B cell (primary cell): ENCODE measurements around the gene POLRMT. TPM values are rescaled to one million over a fixed set of nuclear protein-coding genes. Genes with fewer than 3 reads are reported as not detected.

Experiments used
- ATAC-seq: fragments of 200-7000 bp; cut with Tn5 transposase; one replicate; pipeline ENCODE4 v1.10.0; 2021; ENCODE audit warnings: low read depth, mild to moderate bottlenecking, moderate number of reproducible peaks, moderate library complexity
- CTCF ChIA-PET: fragments of 350-600 bp; sonication (Branson Sonifier 250); formaldehyde crosslinking; loops from one replicate; lab custom pipeline; 2021; ENCODE audit warnings: antibody characterized with exemption, inconsistent platforms; lab: Charles Lee
- POLR2A ChIA-PET: fragments of 350-600 bp; sonication (Branson Sonifier 250); formaldehyde crosslinking; loops from one replicate; lab custom pipeline; 2021; ENCODE audit warnings: antibody characterized with exemption; lab: Charles Lee
- DNase-seq: peaks from one replicate; pipeline ENCODE4 v3.0.0; 2013
- H2AFZ ChIP-seq: 2 replicates; pipeline ENCODE4 v1.6.1; 2012; ENCODE audit warnings: mild to moderate bottlenecking, low read depth, low read length; ENCODE audit not compliant: insufficient read depth, poor library complexity, severe bottlenecking
- H3K27ac ChIP-seq, 2 donors: 1 replicate in 1 of 2; 2 replicates in 1 of 2; pipeline ENCODE4 v1.5.1; 2012 to 2013; ENCODE audit warnings: low read length in 2 of 2, mild to moderate bottlenecking in 2 of 2, moderate library complexity in 1 of 2
- H3K27me3 ChIP-seq, 4 experiments: fragments of 200-600 bp in 1 of 4; sonication (generic) in 1 of 4; replicated peaks in 1 of 4; 1 replicate in 2 of 4; 2 replicates in 2 of 4; pipeline versions ENCODE4 v1.6.1 to v1.7.0; 2013 to 2016; ENCODE audit warnings: low read length in 3 of 4, mild to moderate bottlenecking in 2 of 4, mixed read lengths in 1 of 4, moderate library complexity in 1 of 4; ENCODE audit not compliant: insufficient read depth in 4 of 4, control insufficient read depth in 3 of 4; ENCODE audit errors: control extremely low read depth in 1 of 4
- H3K36me3 ChIP-seq, 2 experiments: replicated peaks in 1 of 2; 1 replicate in 1 of 2; 2 replicates in 1 of 2; pipeline versions ENCODE4 v1.6.1 to v1.7.1; 2013; ENCODE audit warnings: low read length in 1 of 2; ENCODE audit not compliant: insufficient read depth in 2 of 2, control insufficient read depth in 1 of 2; ENCODE audit errors: control extremely low read depth in 1 of 2, extremely low read depth in 1 of 2
- H3K4me1 ChIP-seq, 2 donors: fragments of 200-600 bp in 1 of 2; sonication (generic) in 1 of 2; 1 replicate in 1 of 2; 2 replicates in 1 of 2; pipeline versions ENCODE4 v1.5.1 to v1.6.1; 2013 to 2017; ENCODE audit warnings: low read length in 2 of 2; ENCODE audit not compliant: control insufficient read depth in 2 of 2, insufficient read depth in 2 of 2
- H3K4me2 ChIP-seq: replicated peaks from 2 replicates; pipeline ENCODE3; 2012; ENCODE audit warnings: mild to moderate bottlenecking, low read depth, low read length; ENCODE audit not compliant: poor library complexity, severe bottlenecking
- H3K4me3 ChIP-seq, 5 experiments: fragments of 200-600 bp in 1 of 5; sonication (generic) in 1 of 5; 1 replicate in 3 of 5; 2 replicates in 2 of 5; pipeline versions ENCODE4 v1.5.1 to v1.7.0; 2011 to 2016; ENCODE audit warnings: low read length in 4 of 5, mild to moderate bottlenecking in 4 of 5, low read depth in 2 of 5, control low read depth in 1 of 5, moderate library complexity in 1 of 5; ENCODE audit not compliant: insufficient read depth in 1 of 5; ENCODE audit errors: control extremely low read depth in 1 of 5, extremely low read depth in 1 of 5
- H3K79me2 ChIP-seq: fragments of 200-600 bp; sonication (generic); one replicate; pipeline ENCODE4 v1.6.0; 2016; ENCODE audit warnings: low read length; ENCODE audit not compliant: control insufficient read depth, insufficient read depth
- H3K9ac ChIP-seq: fragments of 200-600 bp; sonication (generic); 2 replicates; pipeline ENCODE4 v1.6.1; 2017; ENCODE audit warnings: mild to moderate bottlenecking, low read length, moderate library complexity
- H3K9me3 ChIP-seq, 3 donors: one replicate each; pipeline versions ENCODE4 v1.6.1 to v1.7.1; 2013; ENCODE audit warnings: low read length in 2 of 3; ENCODE audit not compliant: control insufficient read depth in 2 of 3, insufficient read depth in 1 of 3; ENCODE audit errors: control extremely low read depth in 1 of 3
- H4K20me1 ChIP-seq: 2 replicates; pipeline ENCODE4 v1.6.0; 2012; ENCODE audit warnings: mild to moderate bottlenecking, low read length; ENCODE audit not compliant: insufficient read depth, control insufficient read depth, poor library complexity, severe bottlenecking
- H3K27ac Mint-ChIP-seq: one replicate; pipeline ENCODE4 v1.8.0; 2021; ENCODE audit warnings: mixed read lengths
- H3K27me3 Mint-ChIP-seq: one replicate; pipeline ENCODE4 v1.8.0; 2021; ENCODE audit warnings: mixed read lengths
- H3K4me1 Mint-ChIP-seq: one replicate; pipeline ENCODE4 v1.8.0; 2021; ENCODE audit warnings: mixed read lengths
- H3K4me3 Mint-ChIP-seq: one replicate; pipeline ENCODE4 v1.8.0; 2021; ENCODE audit warnings: mixed read lengths
- H3K9me3 Mint-ChIP-seq: one replicate; pipeline ENCODE4 v1.8.0; 2022; ENCODE audit warnings: mixed read lengths; ENCODE audit not compliant: insufficient read depth
- CTCF ChIP-seq: fragments of 200-600 bp; IDR thresholded peaks from one replicate; pipeline ENCODE4 v1.8.0; 2022; ENCODE audit warnings: antibody characterized with exemption, mild to moderate bottlenecking
- EZH2 ChIP-seq: IDR thresholded peaks from 2 replicates; pipeline ENCODE4 v1.6.1; 2012; ENCODE audit warnings: borderline replicate concordance, low read depth, mild to moderate bottlenecking, moderate library complexity, low read length; ENCODE audit not compliant: insufficient read depth, poor library complexity, severe bottlenecking
- WGBS: methylation state at CpG from one replicate; pipeline ENCODE4 v1.1.5; 2013; ENCODE audit warnings: missing lambda C conversion rate; ENCODE audit not compliant: insufficient coverage; 5-methylcytosine and 5-hydroxymethylcytosine counted together
- intact Hi-C: fragments of 100-400 bp; cut with micrococcal nuclease; formaldehyde crosslinking; loops from one replicate; pipeline ENCODE4 v1.10.0; 2022
- polyA plus RNA-seq: library from polyadenylated mRNA; depleted of rRNA; stranded (reverse); fragments of >200 nt; gene quantifications from 2 replicates; pipeline ENCODE4 v1.2.3, GENCODE V29; 2012
- total RNA-seq, 2 donors: library from RNA; stranded (reverse); fragments of 120-200 nt in 1 of 2; gene quantifications; 1 replicate in 1 of 2; 2 replicates in 1 of 2; pipeline versions ENCODE4 v1.2.3 to v1.2.4, GENCODE V29; 2013 to 2022

POLRMT gene
- total and polyA plus RNA-seq, 2 donors (not counting 1 experiment from before 2014, with no cell fraction given): 77.8 to 98.0 TPM

GRCh38 chr19:623974-624373 lies 9.4 kb downstream of the POLRMT start:
- Mint-ChIP-seq H3K27me3 (no peaks in the 10 kb centered on the region), H3K27ac (no peak overlapping the region), H3K4me1 (peaks cover 2% of the 10 kb centered on the region), H3K4me3 (no peak overlapping the region), H3K9me3 (no peaks in the 10 kb centered on the region)
- Histone ChIP-seq H2AFZ (no peak overlapping the region), H3K9ac (no peak overlapping the region), H3K9me3 (no peaks in the 10 kb centered on the region), H3K79me2 (peaks cover 15% of the 10 kb centered on the region), H3K27me3 (no peaks in the 10 kb centered on the region), H3K4me2 (no peak overlapping the region), H4K20me1 (peaks cover 24% of the 10 kb centered on the region), H3K27ac (no peak overlapping the region), H3K4me3 (no peak overlapping the region), H3K4me1 (no peaks in the 10 kb centered on the region), H3K36me3 (peaks cover 0 to 36% of the 10 kb centered on the region in 2 experiments)
- ATAC-seq: no peak
- POLR2A ChIA-PET: interaction anchor here (0.6 kb wide), 1 partner anchor 35 kb away, joined by 5 read pairs; no protein-coding TSS in a partner anchor
- intact Hi-C loops: no loop called here
- 96% methylated on average over 23 of the region's 24 CpGs for WGBS
- CTCF ChIA-PET: no interaction called here
- TF ChIP-seq CTCF: no peak
- TF ChIP-seq EZH2: no peak
- DNase-seq: no peak

- DNase-seq: no peak
- TF ChIP-seq EZH2 (no peak), CTCF (no peak)
- Histone ChIP-seq H3K36me3 (peaks cover 0 to 40% of the 10 kb centered on the region in 2 experiments), H3K4me2 (no peak overlapping the region), H3K27me3 (no peaks in the 10 kb centered on the region), H2AFZ (no peak overlapping the region), H3K27ac (no peak overlapping the region), H3K4me1 (no peaks in the 10 kb centered on the region), H3K79me2 (peaks cover 9% of the 10 kb centered on the region), H3K4me3 (no peak overlapping the region), H3K9me3 (no peaks in the 10 kb centered on the region), H3K9ac (no peak overlapping the region), H4K20me1 (peaks cover 18% of the 10 kb centered on the region)
- CTCF ChIA-PET: no interaction called here
- no peak for ATAC-seq
- Mint-ChIP-seq H3K4me3 (no peak overlapping the region), H3K9me3 (no peaks in the 10 kb centered on the region), H3K4me1 (no peaks in the 10 kb centered on the region), H3K27me3 (no peaks in the 10 kb centered on the region), H3K27ac (no peak overlapping the region)
- intact Hi-C loops: no loop called here
- POLR2A ChIA-PET: no interaction called here
- 98% methylated on average over 43 of the region's 44 CpGs for WGBS
Observed at GRCh38 chr19:623175-623916, 10.0 kb downstream of the POLRMT start.
